BLaER1 (cell line): Measurements from ENCODE around the gene KL.

ENCODE experiments used
- H3K27ac ChIP-seq: shearing (Covaris generic); formaldehyde crosslinking; 2 replicates; pipeline ENCODE4 v1.8.1; 2022
- H3K27me3 ChIP-seq: shearing (Covaris generic); formaldehyde crosslinking; 2 replicates; pipeline ENCODE4 v1.8.1; 2022
- H3K36me3 ChIP-seq: shearing (Covaris generic); formaldehyde crosslinking; 2 replicates; pipeline ENCODE4 v1.8.1; 2022
- H3K4me1 ChIP-seq: shearing (Covaris generic); formaldehyde crosslinking; 2 replicates; pipeline ENCODE4 v1.8.1; 2022
- H3K4me2 ChIP-seq: shearing (Covaris generic); formaldehyde crosslinking; 2 replicates; pipeline ENCODE4 v1.8.1; 2022
- H3K4me3 ChIP-seq: shearing (Covaris generic); formaldehyde crosslinking; 2 replicates; pipeline ENCODE4 v1.8.1; 2022
- H3K9ac ChIP-seq: shearing (Covaris generic); formaldehyde crosslinking; 2 replicates; pipeline ENCODE4 v1.8.1; 2022
- H3K9me3 ChIP-seq: shearing (Covaris generic); formaldehyde crosslinking; 2 replicates; pipeline ENCODE4 v1.8.1; 2022
- H4K20me1 ChIP-seq: shearing (Covaris generic); formaldehyde crosslinking; 2 replicates; pipeline ENCODE4 v1.8.1; 2022
- Cebpa-rat ChIP-seq: shearing (Covaris generic); IDR thresholded peaks from 2 replicates; pipeline ENCODE4 v1.8.1; 2022

Gene KL

DNA sequence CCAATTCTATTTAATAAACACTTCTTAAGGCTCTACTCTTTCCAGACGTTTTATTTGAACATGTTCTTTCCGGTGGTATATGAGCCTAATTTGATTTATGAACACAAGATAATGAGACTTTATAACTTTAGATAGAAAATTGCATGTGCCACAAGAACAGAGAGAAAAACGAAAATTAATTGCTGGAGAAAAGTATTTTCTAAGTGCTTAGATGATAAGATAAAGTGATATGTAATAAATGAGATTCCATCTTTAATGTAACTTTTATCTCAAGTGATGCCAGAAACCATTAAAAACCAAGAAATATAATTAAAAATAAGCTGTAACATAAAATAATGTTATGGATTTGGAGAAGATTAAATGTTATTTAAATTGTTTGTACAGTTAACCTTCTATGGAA lies 33.2 kb upstream of the KL start:
- Histone ChIP-seq H3K4me2 (no peak overlapping the region), H3K4me3 (no peak overlapping the region), H3K36me3 (no peaks in the 10 kb centered on the region), H3K27ac (no peak overlapping the region), H3K27me3 (no peaks in the 10 kb centered on the region), H3K4me1 (peaks cover 10% of the 10 kb centered on the region), H3K9me3 (peaks cover 15% of the 10 kb centered on the region), H3K9ac (no peak overlapping the region), H4K20me1 (no peaks in the 10 kb centered on the region)
- TF ChIP-seq Cebpa-rat = no peak

DNA sequence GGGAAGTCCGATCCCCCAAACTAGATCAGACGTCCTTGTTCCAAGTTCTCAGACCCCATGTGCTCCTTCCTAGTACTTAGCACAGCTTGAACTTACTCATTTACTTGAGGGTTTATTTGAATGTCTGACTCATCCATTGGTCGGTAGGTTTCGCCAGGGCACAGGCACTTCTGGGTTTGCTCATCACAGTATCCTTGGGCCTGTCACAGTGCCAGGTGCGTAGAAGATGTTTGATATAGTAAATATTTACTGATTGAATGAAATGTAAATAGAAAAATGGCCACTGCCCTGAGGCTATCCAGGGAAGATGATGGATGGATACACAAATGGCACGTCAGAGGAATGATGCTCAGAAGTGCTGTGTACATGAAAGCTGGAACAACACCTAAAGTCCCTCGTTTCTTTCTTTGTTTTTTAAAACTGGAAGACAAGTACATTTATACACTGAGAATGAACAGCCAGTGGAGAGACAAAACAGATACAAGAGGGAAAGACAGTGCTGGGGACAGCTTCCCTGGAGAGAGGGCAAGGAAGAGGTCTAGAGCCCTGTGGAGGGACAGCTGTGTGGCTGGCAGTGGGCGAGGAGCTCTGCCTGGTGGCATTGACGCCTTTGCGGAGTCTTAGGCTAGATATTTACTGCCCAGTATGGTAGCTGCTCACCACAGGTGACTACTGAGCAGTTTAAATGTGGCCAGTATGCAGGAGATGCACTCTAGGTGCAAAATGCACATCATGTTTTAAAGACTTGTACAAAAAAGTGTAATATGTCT lies 31.2 kb upstream of the KL start:
- Histone ChIP-seq H3K4me3 (no peak overlapping the region), H3K9me3 (peaks cover 15% of the 10 kb centered on the region), H3K9ac (no peak overlapping the region), H3K4me1 (peaks cover 22% of the 10 kb centered on the region), H3K27ac (no peak overlapping the region), H3K36me3 (no peaks in the 10 kb centered on the region), H4K20me1 (no peaks in the 10 kb centered on the region), H3K4me2 (no peak overlapping the region), H3K27me3 (no peaks in the 10 kb centered on the region)
- no peak for TF ChIP-seq Cebpa-rat

DNA sequence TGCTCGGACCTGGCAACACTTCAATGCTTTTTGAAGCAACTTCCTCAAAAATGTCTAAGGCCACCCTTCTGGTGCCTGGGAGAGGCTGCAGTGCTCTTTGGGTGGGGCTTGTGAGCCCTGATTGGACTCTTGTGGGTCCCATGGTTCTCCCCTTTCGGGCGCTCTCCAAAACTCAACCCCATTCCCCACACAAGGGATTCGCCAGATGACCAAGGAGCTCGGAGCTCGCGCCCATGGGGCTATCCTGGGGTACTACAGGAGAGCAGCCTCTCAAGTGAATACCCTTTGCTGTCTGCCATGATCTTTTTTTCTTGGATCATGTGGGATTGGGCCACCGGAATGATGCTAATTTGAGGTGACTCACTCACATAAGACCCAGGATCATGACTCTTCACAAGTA lies 29.7 kb upstream of the KL start:
- no peak overlapping the region for H3K9ac ChIP-seq
- H3K4me2 ChIP-seq = no peak overlapping the region
- no peak overlapping the region for H3K4me3 ChIP-seq
- no peaks in the 10 kb centered on the region for H3K27me3 ChIP-seq
- H3K4me1 ChIP-seq = peaks cover 22% of the 10 kb centered on the region
- H3K36me3 ChIP-seq = no peaks in the 10 kb centered on the region
- peaks cover 15% of the 10 kb centered on the region for H3K9me3 ChIP-seq
- TF ChIP-seq Cebpa-rat = no peak
- no peaks in the 10 kb centered on the region for H4K20me1 ChIP-seq
- no peak overlapping the region for H3K27ac ChIP-seq

DNA sequence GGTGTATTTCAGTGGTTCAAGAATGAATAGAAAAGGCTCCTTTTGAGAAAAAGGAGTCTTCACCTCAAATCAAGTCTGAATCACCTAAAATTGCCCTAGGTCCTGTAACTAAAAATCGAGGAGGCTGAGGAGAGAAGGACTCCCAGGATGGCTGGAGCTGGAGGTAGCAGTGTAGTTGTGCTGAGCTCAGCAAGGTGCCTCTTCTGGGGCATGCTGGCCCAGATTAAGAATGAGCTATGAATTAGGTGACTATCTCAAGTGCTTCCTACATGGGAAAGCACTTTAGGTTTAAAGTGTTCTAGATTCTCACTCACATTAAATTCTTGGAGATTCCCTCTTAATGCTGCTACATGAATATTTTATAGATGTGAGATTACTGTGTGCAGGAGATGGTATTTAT lies 28.8 kb upstream of the KL start:
- Histone ChIP-seq H3K4me3 (no peak overlapping the region), H3K27me3 (no peaks in the 10 kb centered on the region), H4K20me1 (no peaks in the 10 kb centered on the region), H3K4me2 (no peak overlapping the region), H3K9ac (no peak overlapping the region), H3K27ac (no peak overlapping the region), H3K4me1 (peaks cover 22% of the 10 kb centered on the region), H3K36me3 (no peaks in the 10 kb centered on the region), H3K9me3 (peaks cover 15% of the 10 kb centered on the region)
- no peak for TF ChIP-seq Cebpa-rat

DNA sequence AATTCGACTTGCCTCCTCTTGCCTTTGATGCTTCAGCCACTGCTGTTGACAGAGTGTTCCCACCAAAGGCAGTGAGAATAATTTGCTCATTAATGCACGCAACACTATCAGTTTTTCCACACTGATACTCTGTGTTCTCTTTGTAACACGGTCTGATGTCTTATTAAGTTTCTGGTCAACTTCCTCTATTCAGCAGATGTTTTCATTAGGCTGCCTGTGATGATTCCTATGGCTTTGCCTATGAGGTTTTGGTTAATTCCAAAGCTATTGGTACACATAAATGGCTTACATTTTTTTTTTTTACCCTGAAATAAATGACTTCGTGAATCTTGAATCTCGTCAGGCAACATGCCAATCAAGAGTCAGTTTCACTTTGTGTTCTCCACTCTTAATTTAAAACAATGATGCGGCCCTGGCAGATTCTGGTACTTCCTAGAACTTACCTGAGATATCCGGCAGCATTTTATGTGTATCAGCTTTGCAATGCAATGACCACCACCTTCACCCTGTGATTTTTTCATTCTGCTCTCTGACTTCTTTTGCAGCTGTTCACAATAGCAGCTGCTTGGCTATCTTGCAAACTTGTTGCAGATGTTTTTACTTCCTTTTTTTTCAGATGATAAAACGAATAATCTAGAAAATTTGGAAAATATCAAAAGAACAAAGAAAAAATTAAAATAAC lies 27.5 kb upstream of the KL start:
- Histone ChIP-seq H3K27me3 (no peaks in the 10 kb centered on the region), H3K9me3 (peaks cover 15% of the 10 kb centered on the region), H3K9ac (0 out of 2 replicates have a peak overlapping the region, but pooled peaks have one; percentile 40), H3K36me3 (no peaks in the 10 kb centered on the region), H3K4me3 (no peak overlapping the region), H3K27ac (peak overlapping the region; percentile 46), H3K4me1 (peaks cover 22% of the 10 kb centered on the region), H3K4me2 (peak overlapping the region; percentile 67), H4K20me1 (no peaks in the 10 kb centered on the region)
- no peak for TF ChIP-seq Cebpa-rat

DNA sequence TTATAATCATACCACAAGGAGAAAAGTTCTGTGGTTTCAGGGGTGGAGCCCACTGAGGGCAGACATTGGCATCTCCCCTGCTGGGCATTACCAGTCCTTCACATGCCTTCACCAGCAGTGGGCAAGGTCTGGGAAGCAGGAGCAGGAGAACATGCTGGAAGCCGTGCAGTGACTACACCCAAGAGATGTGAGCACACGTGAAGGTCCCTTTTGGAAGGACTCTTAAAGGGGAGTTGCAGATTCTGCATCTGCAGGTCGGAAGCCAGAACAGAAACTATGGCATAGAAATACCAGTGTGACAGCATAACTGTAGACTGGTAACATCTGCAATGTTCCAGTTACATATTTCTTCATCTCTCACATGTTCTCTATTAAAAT lies 26.9 kb upstream of the KL start:
- H3K9ac ChIP-seq = no peak overlapping the region
- H3K4me2 ChIP-seq = peak overlapping the region; percentile 67
- H4K20me1 ChIP-seq = no peaks in the 10 kb centered on the region
- H3K36me3 ChIP-seq = no peaks in the 10 kb centered on the region
- no peak overlapping the region for H3K4me3 ChIP-seq
- TF ChIP-seq Cebpa-rat = no peak
- H3K9me3 ChIP-seq = peaks cover 15% of the 10 kb centered on the region
- H3K27me3 ChIP-seq = no peaks in the 10 kb centered on the region
- peak overlapping the region; percentile 46; the same call in 1 of the 2 replicates for H3K27ac ChIP-seq
- peaks cover 22% of the 10 kb centered on the region for H3K4me1 ChIP-seq

DNA sequence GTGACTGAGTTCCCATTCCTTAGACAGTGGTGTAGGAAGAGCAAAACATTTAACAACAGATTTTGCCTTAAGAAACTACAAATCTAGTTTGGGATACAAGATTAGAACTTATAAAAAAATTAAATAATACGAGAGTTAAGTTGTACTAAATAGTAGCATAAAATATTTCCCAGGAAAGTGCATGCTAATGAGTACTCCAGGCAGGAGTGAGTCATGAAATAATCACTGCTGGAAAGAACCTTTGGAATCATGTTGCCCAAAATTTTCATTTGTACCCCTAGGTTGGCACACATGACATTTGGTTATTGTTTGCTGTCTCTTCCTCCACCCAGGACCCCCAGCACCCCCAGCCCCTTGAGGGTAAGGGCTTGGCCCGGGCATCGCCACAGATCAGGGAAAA lies 26.3 kb upstream of the KL start:
- H3K27ac ChIP-seq = no peak overlapping the region
- no peaks in the 10 kb centered on the region for H3K27me3 ChIP-seq
- no peak overlapping the region for H3K9ac ChIP-seq
- no peak for TF ChIP-seq Cebpa-rat
- H3K4me3 ChIP-seq = no peak overlapping the region
- no peaks in the 10 kb centered on the region for H4K20me1 ChIP-seq
- H3K9me3 ChIP-seq = peaks cover 15% of the 10 kb centered on the region
- H3K36me3 ChIP-seq = no peaks in the 10 kb centered on the region
- H3K4me2 ChIP-seq = no peak overlapping the region
- peaks cover 22% of the 10 kb centered on the region for H3K4me1 ChIP-seq

DNA sequence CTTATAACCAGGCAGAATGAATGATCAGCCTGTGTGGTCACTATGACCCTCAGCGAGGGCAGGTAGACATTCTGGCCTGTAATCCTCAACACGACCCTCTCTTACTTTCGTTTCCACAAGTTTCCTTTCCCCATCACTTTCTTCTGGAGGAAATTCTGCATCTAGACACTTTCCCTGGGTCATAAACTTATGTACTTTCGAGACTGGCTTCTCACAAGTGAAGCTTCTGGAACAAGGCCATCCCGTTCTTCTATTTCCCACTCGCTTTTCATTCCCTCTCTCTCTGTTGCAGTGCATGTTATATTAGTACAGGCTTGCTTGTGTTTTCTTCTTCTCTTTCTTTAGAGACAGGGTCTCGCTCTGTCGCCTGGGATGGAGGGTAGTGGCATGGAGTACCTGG lies 23.1 kb upstream of the KL start:
- no peak for TF ChIP-seq Cebpa-rat
- H3K4me3 ChIP-seq = no peak overlapping the region
- H3K36me3 ChIP-seq = no peaks in the 10 kb centered on the region
- H3K27ac ChIP-seq = no peak overlapping the region
- H3K9ac ChIP-seq = no peak overlapping the region
- H4K20me1 ChIP-seq = no peaks in the 10 kb centered on the region
- no peaks in the 10 kb centered on the region for H3K27me3 ChIP-seq
- peaks cover 17% of the 10 kb centered on the region for H3K4me1 ChIP-seq
- H3K9me3 ChIP-seq = no peaks in the 10 kb centered on the region
- H3K4me2 ChIP-seq = no peak overlapping the region

DNA sequence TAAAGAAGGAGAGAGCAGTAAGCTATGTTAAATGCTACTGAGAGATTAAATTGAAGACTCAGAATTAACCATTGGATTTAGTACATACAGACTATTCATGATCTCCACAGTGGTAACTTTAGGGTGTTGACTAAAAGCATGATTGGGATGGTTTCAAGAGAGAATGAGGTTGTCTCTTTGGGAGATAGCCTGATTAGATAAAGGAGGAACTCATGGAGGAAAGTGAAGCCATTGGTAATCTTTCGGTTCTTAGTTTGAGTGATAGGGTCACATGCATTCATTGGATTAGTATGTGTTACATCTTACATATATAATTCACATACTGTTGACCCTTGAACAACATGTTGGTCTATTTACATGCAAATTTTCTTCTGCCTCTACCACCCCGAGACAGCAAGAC lies 18.8 kb upstream of the KL start:
- H4K20me1 ChIP-seq = no peaks in the 10 kb centered on the region
- no peaks in the 10 kb centered on the region for H3K4me1 ChIP-seq
- H3K9ac ChIP-seq = no peak overlapping the region
- H3K4me2 ChIP-seq = no peak overlapping the region
- no peaks in the 10 kb centered on the region for H3K27me3 ChIP-seq
- no peak overlapping the region for H3K4me3 ChIP-seq
- no peaks in the 10 kb centered on the region for H3K9me3 ChIP-seq
- H3K36me3 ChIP-seq = no peaks in the 10 kb centered on the region
- no peak overlapping the region for H3K27ac ChIP-seq
- no peak for TF ChIP-seq Cebpa-rat

DNA sequence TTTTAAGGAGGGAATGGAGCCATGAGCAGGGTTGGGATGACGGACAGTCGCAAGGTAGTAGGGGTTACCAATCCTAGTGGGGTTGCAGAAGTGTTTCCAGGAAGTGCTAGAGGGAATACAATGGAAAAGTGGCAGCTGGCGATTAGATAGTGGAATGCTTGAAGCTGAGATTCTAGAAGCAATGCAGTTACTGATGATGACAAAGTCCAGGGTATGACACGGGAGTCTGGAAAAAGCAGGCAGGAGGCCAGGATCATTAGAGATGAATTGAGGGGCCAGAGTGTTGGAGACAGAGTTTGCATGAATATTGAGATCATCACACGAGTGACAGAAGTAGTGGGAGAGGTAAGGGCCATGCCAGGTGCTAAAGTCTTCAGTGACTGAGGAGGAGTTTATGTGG lies 17.3 kb upstream of the KL start:
- H3K9me3 ChIP-seq = no peaks in the 10 kb centered on the region
- H3K27me3 ChIP-seq = no peaks in the 10 kb centered on the region
- H3K36me3 ChIP-seq = no peaks in the 10 kb centered on the region
- no peak overlapping the region for H3K4me2 ChIP-seq
- no peak overlapping the region for H3K4me3 ChIP-seq
- TF ChIP-seq Cebpa-rat = no peak
- H3K9ac ChIP-seq = no peak overlapping the region
- no peak overlapping the region for H3K27ac ChIP-seq
- H3K4me1 ChIP-seq = 0 out of 2 replicates have a peak, but pooled peaks cover 3% of the 10 kb centered on the region
- no peaks in the 10 kb centered on the region for H4K20me1 ChIP-seq
